ENCODE results near the gene PNPLA3. TPM values are rescaled to one million over a fixed set of nuclear protein-coding genes. Genes with fewer than 3 reads are reported as not detected.
A peak's percentile ranks its signal among the peaks of the same experiment; 100 is the strongest.

Gene PNPLA3
- total RNA-seq, 3 donors from 2014 or later: 2.4 to 3.1 (median 2.9) TPM

- Histone ChIP-seq H3K4me1 (no peaks in the 10 kb centered on the region), H3K36me3 (no peaks in the 10 kb centered on the region), H3K27me3 (no peaks in the 10 kb centered on the region), H3K4me3 (no peak overlapping the region), H3K27ac (no peak overlapping the region), H3K9me3 (no peaks in the 10 kb centered on the region)
- intact Hi-C loops (cut with DNase I; ENCODE audit: low total_unique reads): loop anchor here (10.0 kb wide), 1 partner anchor 633 kb away; no protein-coding TSS in a partner anchor
- TF ChIP-seq, protein P1, sequence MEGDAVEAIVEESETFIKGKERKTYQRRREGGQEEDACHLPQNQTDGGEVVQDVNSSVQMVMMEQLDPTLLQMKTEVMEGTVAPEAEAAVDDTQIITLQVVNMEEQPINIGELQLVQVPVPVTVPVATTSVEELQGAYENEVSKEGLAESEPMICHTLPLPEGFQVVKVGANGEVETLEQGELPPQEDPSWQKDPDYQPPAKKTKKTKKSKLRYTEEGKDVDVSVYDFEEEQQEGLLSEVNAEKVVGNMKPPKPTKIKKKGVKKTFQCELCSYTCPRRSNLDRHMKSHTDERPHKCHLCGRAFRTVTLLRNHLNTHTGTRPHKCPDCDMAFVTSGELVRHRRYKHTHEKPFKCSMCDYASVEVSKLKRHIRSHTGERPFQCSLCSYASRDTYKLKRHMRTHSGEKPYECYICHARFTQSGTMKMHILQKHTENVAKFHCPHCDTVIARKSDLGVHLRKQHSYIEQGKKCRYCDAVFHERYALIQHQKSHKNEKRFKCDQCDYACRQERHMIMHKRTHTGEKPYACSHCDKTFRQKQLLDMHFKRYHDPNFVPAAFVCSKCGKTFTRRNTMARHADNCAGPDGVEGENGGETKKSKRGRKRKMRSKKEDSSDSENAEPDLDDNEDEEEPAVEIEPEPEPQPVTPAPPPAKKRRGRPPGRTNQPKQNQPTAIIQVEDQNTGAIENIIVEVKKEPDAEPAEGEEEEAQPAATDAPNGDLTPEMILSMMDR (IDR thresholded peaks at IDR 0.05): no peak
- TF ChIP-seq POLR2AphosphoS5 (IDR thresholded peaks at IDR 0.05) (no peak), POLR2A (IDR thresholded peaks at IDR 0.05) (no peak)
- no peak for DNase-seq (ENCODE audit: low spot score in 2 of 2)
Measured at GRCh38 chr22:43991316-43992020, 67.9 kb downstream of the PNPLA3 start.

- H3K36me3 ChIP-seq: no peaks in the 10 kb centered on the region
- no peak overlapping the region for H3K27ac ChIP-seq
- intact Hi-C loops (cut with DNase I; ENCODE audit: low total_unique reads): loop anchor here (10.0 kb wide), 1 partner anchor 632 kb away; no protein-coding TSS in a partner anchor
- no peak overlapping the region for H3K4me3 ChIP-seq
- TF ChIP-seq, protein P1 (IDR thresholded peaks at IDR 0.05): no peak
- no peak for TF ChIP-seq POLR2AphosphoS5 (IDR thresholded peaks at IDR 0.05)
- TF ChIP-seq POLR2A (IDR thresholded peaks at IDR 0.05): no peak
- H3K4me1 ChIP-seq: no peaks in the 10 kb centered on the region
- no peaks in the 10 kb centered on the region for H3K27me3 ChIP-seq
- no peak for DNase-seq (ENCODE audit: low spot score in 2 of 2)
- H3K9me3 ChIP-seq: no peaks in the 10 kb centered on the region
Measured at GRCh38 chr22:43992331-43992821, 68.8 kb downstream of the PNPLA3 start.

DNA sequence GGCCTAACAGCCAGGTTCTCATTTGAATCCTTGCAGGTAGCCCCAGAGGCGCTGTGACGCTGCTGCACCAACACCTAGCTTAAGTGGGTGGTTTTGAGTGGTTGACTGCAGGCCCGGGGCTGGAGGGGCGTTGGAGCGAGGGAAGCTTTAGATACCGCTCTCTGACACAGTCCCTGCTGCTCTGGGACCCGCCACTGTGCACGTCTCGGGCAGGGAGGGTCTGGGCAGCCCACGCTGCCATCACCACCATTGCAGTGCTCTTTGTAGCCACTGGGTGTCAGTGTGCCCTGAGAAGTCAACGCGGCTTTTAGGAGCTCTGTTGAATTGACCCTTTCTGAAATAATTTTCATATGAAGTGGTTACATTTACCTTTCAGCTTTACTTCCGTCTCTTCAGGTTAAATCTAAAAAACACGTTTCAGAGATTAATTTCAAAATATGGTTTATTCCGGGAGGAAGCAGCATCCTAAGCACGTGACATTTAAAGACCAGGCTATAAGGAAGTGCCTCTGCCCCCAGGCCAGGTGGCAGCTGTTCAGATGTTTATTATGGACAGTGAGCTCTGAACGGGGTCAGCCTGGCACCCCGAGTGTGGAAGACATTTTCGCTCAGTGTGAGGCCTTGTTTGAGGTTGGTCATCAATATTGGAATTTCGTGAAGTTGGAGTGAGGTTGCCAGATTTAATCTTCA is 69.6 kb downstream of the PNPLA3 start:
- Histone ChIP-seq H3K9me3 (no peaks in the 10 kb centered on the region), H3K36me3 (no peaks in the 10 kb centered on the region), H3K27ac (no peak overlapping the region), H3K4me1 (no peaks in the 10 kb centered on the region), H3K27me3 (no peaks in the 10 kb centered on the region), H3K4me3 (no peak overlapping the region)
- TF ChIP-seq POLR2A (IDR thresholded peaks at IDR 0.05): no peak
- TF ChIP-seq POLR2AphosphoS5 (IDR thresholded peaks at IDR 0.05): no peak
- TF ChIP-seq, protein P1 (IDR thresholded peaks at IDR 0.05): peak; percentile 75 to 93 (median 83)
- intact Hi-C loops (cut with DNase I; ENCODE audit: low total_unique reads): loop anchor here (10.0 kb wide), 1 partner anchor 632 kb away; no protein-coding TSS in a partner anchor
- DNase-seq (ENCODE audit: low spot score in 2 of 2): no peak

DNA sequence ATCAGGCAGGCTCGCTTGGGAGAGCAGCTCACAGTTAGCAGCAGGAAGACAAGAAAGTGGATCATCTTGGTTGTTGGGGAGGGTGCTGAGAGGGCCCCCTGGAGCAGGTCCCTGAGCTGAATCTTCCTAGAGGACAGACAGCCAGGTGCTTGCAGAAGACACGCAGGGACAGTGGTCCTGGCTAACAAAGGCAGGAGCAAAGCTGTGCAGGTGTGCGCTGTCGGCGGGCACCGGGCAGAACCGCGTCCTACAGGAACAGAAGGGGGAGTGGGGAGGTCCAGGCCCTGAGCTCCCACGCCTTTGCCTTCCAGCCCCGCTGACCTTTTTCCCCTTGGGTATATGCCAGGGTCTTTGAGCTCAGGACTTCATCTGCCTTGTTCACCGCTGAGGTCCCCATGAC is 70.4 kb downstream of the PNPLA3 start:
- TF ChIP-seq, protein P1 (IDR thresholded peaks at IDR 0.05): no peak
- TF ChIP-seq POLR2AphosphoS5 (IDR thresholded peaks at IDR 0.05) (no peak), POLR2A (IDR thresholded peaks at IDR 0.05) (no peak)
- no peaks in the 10 kb centered on the region for H3K4me1 ChIP-seq
- no peak overlapping the region for H3K27ac ChIP-seq
- no peaks in the 10 kb centered on the region for H3K27me3 ChIP-seq
- no peak for DNase-seq (ENCODE audit: low spot score in 2 of 2)
- H3K36me3 ChIP-seq: no peaks in the 10 kb centered on the region
- H3K4me3 ChIP-seq: no peak overlapping the region
- H3K9me3 ChIP-seq: no peaks in the 10 kb centered on the region
- intact Hi-C loops (cut with DNase I; ENCODE audit: low total_unique reads): loop anchor here (10.0 kb wide), 1 partner anchor 631 kb away; no protein-coding TSS in a partner anchor

DNA sequence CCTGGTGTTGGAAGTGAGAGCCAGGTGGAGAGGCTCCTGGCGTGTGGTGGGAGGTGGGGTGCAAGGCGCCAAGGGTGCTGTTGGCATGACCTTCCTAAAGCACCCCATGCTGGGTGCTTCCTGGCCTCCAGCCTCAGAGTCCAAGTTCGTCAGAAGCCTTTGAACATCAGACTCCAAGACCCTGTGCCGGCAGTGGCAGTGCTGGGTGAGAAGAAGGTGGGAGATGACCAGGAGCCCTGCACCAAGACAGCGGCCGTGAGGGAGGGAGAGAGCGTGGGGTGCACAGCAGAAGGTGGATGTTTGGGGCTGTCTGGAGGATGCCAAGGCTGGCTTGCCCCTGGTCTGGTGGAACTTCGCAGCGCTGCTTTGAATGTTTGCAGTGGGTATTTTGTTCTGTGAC is 70.8 kb downstream of the PNPLA3 start:
- H3K27me3 ChIP-seq: no peaks in the 10 kb centered on the region
- no peak overlapping the region for H3K4me3 ChIP-seq
- H3K36me3 ChIP-seq: no peaks in the 10 kb centered on the region
- intact Hi-C loops (cut with DNase I; ENCODE audit: low total_unique reads): loop anchor here (10.0 kb wide), 1 partner anchor 630 kb away; no protein-coding TSS in a partner anchor
- no peaks in the 10 kb centered on the region for H3K9me3 ChIP-seq
- DNase-seq (ENCODE audit: low spot score in 2 of 2): no peak
- H3K27ac ChIP-seq: no peak overlapping the region
- H3K4me1 ChIP-seq: no peaks in the 10 kb centered on the region
- TF ChIP-seq POLR2A (IDR thresholded peaks at IDR 0.05): no peak
- TF ChIP-seq POLR2AphosphoS5 (IDR thresholded peaks at IDR 0.05): no peak
- TF ChIP-seq, protein P1 (IDR thresholded peaks at IDR 0.05): no peak
